Measurements from ENCODE around the gene WNT8B.

- TF ChIP-seq CTCF (IDR thresholded peaks at IDR 0.05) (no peak), ZFX (IDR thresholded peaks at IDR 0.05; ENCODE audit: borderline replicate concordance) (no peak)
These were observed 35.4 kb upstream of the WNT8B start for GRCh38 chr10:100427374-100427773.

Data from 22Rv1 (cell line).